HG03095 (cell line): ENCODE measurements around the gene RSBN1.

Source experiments
- ATAC-seq: cut with Tn5 transposase; IDR thresholded peaks from one replicate; pipeline ENCODE4 v1.9.1; 2021; ENCODE audit warnings: moderate library complexity; ENCODE audit not compliant: unreplicated experiment

The RSBN1 gene

DNA sequence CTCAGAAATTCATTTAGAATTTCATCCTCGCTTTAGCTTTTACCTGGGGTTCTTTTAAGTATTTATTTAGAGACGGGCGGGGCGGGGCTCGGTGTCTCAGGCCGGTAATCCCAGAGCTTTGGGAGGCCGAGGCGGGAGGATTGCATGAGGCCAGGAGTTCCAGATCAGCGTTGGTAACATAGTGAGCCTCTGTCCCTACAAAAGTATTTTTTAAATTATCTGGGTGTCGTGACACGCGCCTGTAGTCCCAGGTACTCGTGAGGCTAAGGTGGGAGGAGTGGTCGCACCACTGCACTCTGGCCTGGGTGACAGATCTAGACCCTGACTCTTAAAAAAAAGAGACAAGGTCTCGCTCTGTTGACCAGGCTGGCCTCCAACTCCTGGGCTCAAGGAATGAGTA is 942 bp upstream of the RSBN1 start:
- no peak for ATAC-seq

DNA sequence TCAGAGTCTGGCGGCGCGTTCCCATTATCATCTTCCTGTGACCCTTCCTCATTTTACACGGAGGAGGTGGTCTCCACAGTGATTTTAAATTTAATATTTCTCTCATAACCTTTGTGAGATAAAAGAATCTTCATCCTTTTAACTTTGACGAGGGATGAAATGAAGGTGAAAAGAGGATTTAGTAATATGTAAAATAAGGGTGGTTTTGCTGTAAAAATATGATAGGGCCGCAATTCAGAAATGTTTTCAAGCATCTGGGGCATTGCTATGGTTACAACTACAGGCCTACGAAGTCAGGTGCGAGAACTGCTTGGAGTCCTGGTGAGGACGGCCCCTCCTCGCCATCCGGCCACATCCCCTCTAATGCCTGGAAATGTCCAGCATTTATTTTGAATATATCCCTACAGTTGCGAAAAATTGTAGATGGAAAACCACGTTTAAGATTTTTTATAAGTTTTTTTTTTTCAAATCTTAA is 422 bp upstream of the RSBN1 start:
- no peak for ATAC-seq

DNA sequence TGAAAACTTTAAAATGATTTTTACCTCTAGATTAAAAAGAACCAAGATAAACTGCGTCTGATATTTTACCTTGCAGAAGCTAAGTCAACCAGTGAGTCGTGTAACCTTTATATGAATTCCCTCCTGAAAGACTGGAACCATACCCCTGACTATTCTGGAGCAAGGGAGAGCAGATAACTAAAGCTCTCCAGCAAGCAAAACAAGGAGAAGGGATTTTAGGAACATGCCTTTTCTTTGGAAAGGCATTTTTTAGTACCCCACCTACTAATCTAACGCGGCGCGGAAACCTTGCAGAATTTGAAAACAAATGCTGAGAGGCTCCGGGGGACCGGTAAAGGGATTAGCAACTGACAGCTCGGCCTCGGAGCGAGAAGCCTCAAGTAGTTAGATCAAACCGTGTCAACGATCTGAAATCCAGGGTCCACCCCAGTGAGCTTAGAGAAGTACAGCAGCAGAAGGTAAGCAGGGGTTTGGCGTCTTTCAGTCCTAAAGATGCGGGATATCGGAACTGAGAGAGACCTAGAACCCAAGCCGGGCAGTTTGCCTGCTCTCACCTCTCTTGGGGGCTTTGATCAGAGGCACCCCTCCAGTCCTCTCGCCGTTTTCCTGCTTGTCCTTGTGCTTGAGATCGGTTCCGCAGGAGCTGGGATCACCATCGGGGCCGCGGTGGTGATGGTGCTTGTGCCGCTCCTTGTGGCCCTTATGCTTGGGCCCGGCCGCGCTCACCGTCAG is 954 bp downstream of the RSBN1 start:
- peak; percentile 2 for ATAC-seq

DNA sequence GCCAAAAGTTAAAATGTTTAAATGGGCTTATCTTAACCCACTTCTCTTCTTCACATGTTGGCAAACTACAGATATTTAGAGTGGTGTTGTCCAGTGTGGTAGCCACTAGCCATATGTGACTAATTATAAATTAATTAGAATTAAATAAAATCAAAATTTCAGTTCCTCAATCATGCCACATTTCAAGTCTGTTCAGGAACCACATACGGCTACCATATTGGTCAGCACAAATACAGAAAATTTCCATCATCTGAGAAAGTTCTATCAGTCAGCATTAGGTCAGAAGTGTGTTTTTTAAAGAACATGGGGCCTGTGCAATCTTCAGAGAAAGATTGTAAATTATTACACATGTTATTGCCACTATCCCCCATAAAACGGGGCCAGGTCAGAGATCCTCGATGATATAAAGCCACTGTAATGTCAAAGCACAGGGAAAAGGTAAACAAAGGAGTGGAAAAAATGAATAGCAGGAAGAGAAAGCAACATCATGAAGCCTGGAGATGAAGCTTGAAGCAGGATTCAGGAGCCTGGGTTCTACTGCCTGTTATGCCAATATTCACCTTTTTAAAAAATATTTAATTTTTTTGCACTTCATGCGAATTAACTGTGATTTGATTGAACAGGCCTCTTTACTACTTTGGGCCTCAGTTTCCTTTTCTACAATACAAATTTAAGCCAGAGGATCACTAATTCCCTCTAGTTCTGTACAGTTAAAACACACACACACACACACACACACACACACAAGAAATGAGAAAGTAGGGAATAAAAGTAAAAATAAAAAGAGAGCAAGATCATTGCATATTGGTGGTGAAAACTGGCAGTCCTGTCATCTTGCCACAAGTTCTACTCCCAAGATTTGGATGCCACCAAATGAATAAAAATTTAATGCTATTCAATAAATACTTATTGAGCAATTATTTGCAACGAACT is 2.3 kb downstream of the RSBN1 start:
- ATAC-seq, result no peak

DNA sequence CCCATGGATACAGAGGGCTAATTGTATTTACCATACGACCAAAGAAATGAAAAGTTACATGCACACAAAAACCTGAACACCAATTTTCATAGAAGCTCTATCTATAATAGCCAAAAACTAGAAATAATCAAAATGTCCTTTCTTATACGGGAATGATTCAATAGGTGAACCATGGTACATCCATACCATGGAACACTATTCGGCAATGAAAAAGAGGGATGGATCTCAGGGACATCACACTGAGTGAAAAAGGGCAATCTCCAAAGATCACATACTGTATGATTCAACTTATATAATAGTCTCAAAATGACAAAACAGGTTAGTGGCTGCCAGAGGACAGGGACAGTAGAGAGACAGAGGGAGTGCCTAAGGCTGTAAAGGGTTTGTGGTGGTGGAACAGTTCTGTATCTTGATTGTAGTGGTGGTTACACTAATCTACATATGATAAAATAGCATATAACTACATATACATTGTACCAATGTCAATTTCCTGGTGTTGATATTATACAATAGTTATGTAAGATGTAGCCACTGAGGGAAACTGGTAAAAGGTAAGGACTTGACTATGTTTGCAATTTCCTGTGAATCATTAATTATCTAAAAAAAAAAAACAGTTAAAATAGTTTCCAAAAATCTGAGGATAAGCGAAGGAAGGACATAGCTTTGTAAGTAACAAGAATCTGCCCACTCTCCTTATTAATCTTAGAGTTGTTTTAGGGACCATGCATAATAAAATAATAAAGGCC is 3.7 kb downstream of the RSBN1 start:
- ATAC-seq, result no peak

DNA sequence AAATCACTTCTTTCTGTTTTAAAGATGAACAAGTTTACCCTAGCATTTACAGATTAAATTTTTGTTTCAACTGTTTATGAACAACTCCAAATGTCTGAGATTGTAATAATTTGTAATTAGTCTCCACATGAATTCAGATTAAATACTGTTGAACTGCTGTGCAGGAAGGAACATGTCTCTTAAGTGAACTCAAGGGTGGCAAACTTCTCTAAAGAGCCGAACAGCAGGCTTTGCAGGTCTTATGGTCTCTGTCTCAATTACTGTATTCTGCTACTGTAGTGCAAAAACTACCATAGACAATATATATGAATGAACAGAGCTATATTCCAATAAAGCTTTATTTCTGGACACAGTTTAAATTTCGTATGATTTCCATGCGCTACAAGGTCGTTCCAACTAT is 6.6 kb downstream of the RSBN1 start:
- ATAC-seq, result no peak

DNA sequence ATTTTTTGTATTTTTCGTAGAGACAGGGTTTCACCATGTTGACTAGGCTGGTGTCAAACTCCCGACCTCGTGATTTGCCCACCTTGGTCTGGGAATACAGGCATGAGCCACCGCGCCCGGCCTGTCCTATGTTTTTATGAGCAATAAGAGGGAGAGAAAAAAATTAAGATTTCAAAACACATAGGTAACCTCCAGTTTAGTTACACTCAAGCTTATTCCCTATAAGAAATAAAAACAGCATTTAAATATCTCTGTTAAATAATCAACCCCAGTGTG is 7.1 kb downstream of the RSBN1 start:
- no peak for ATAC-seq

DNA sequence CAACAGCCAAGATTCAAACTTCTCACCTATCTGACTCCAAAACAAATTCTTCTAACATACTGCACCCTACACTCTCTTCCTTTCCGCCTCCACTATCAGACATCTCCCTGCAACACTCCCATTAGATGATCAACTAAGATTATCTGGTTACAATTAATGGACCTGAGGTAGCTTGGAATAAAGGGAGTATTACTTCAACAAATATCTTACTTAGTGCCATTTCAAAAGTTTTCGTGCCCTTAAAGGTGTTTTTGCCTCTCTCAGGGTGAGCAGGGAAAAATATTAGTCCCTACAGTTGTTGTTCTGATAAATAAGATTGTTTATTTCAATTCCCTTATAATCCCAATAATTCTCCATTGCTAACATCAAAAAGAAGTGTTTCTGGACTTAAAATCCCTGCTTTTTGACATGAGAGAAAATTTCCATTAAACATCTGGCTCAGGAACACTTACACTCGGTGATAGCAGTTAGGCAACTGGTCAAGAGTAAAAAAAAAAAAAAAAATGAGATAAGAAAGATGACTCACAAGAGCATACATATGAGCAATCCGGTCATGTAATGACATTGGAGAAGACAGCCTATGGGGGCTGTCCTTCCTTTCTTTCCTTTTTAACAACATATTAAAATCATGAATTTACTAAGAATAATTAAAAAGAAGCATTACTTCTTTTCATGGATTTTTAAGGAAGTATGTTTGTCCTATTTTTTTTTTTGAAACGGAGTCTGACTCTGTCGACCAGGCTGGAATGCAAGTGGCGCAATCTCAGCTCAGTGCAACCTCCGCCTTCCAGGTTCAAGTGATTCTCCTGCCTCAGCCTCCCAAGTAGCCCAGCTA is 7.6 kb downstream of the RSBN1 start:
- ATAC-seq, result no peak

DNA sequence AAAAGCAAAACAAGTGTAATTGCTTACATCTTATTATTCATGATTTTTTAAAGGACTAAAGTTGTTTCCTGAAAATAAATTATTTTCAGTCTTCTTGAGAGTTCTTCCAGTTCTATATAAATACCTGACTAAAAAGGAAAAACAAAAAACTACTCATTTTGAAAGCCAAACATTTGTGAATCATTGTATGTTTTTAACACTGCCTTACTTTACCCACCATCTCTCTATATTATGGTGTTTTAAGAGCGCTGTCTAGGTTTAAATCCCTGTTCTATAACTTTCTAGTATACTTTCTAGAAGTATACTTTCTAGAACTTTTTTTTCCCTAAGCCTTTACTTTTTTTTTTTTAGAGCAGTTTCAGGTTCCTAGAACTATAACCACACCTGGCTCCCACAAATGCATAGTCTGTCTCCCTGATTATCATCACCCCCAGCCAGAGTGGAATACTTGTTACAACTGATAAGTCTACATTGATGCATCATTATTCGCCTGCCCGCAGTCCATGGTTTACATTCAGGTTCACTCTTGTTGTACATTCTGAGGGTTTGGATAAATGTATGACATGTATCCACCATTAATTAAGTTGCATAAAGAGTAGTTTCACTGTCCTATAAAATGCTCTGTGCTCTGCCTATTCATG is 9.8 kb downstream of the RSBN1 start:
- ATAC-seq, result no peak

DNA sequence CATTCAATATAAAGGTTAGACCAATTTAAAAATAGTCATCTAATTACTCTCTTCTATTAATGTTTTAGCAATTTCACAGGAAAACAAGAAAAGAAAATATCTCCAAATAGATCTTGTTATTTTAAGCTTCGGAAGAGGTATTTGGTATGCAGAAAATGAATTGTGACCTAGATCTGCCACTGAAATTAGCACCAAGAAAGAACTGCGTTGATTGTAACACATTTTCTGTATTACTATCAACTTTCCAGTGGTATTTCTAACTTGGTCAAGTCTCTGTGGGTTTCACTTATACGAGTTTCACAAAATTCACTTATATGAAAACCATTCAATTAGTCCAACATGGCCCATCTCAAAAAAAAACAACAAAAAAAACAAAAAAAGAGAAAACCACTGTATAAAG is 11.8 kb downstream of the RSBN1 start:
- ATAC-seq, result no peak

DNA sequence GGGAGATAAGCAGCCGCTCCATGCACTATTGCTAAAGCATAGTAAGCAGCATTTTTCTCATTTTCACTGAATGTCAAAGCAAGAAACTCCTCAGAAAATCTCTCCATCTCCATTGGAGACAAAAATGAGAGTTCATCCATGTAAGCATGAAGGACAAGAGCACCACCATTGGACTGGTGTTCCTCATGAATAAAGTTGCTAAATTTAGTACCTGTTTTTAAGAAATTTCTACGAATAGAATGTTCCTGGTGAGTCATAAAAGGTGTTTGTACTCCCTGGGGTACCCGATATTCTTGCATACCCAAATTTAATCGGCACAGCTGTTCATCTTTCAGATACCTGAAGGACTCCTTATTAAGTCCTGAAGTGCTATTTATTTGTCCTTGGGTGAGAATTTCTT is 14.8 kb downstream of the RSBN1 start:
- no peak for ATAC-seq

DNA sequence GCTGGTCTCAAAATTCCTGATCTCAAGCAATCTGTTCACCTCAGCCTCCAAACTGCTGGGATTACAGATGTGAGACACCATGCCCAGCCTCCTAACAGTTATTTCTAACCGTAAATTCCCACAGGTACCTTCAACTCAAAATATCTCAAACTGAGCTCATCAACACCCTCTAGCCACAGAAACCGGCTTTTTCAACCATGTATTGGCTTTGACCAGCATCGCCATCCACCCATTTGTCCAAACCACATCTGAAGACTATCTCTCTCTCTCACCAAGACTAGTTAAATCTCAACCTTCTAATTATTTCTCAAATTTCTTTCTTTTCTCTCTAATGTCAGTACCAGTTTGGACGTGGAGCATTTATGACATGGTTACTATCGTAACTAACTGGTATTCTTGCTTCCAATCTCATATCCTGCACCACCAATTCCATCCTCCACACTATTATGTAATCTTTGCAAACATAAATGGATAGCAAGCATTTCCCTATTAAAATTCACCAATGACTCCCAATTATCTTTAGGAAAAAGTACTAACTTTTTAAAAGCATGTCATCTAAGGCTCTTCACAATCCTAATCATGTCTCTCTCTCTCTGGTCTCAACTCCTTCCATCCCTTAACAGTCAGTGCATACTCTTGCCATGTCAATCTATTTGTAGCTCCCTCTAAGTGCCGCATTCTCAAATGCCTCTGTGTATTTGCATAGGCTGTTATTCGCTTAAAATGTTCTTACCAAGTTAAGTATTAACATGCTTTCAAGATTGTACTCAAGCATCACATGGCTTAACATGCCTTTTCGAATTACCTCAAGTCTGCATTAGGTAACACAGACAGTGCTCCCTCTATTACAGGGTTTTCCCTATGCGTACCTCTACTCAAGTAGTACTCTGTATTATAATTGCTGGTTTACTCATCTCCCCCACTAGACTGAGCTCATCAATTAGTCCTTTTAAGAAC is 18.1 kb downstream of the RSBN1 start:
- ATAC-seq, result peak; percentile 69

DNA sequence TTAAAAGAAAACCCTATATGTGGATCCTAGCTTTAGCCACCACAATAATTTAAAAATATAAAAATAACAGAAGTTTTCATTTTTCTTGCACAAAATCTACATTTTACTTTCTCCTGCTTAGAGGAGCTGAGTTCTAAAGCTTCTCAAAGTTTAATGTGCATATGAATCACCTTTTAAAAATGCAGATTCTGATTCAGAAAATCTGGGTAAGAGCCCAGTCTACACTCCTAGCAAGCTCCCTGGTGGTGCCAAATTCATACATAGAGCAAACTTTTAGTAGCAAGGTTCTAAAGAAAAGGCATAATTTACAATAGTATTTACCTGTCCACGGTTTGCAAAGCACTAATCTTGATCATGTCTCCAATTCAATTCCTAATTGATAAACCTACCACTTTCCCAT is 19.3 kb downstream of the RSBN1 start:
- no peak for ATAC-seq

DNA sequence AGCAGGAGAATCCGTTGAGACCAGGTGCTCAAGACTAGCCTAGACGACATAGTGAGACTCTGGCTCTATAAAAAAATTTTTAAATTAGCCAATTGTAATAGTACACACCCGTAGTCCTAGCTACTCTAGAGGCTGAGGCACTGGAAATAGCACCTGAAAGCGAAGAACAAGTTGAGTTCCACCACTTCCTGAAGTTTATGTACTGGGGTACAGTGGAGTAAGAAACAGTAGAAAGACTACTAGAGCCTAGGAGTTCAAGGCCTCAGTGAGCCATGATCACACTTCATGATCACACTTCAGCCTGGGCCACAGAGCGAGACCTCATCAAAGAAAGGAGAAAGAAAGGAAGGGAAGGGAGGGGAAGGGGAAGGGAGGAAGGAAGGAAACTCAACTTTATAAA is 19.8 kb downstream of the RSBN1 start:
- ATAC-seq, result peak; percentile 43

DNA sequence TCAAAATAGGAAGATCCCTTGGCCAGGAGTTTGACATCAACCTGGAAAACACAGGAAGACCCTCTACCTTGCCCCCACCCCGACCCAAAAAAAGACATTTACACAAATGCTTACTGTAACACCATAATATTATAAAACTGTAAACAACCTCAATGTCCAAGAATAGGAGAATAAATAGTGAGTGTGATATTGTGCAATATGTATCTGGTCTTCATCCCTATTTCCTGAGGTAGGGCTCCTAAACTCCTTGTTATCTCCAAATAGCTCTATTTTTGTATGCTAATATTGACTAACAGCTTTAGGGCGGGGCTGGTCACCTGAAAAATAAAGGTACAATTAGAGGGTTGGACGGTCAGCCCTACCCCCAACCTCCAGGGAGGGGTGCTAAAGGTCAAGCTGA is 23.5 kb downstream of the RSBN1 start:
- ATAC-seq, result no peak

DNA sequence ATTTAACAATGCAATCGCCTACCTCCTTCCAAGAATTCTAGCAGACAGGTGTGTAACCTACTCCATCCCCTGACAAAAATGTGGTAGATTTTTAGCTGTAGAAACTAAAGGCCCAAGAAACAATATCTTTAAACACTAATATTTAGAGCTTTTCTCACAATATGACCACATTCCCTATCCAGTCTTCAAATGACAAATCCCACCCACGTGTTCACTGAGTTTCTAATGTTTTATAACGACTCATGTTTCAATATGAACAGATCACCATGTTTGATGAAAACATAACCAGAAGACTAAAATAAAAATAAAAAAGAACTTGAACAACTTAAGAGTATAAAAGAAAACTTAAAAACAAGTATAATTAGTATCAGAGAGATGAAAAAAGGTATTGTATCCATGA is 24.6 kb downstream of the RSBN1 start:
- ATAC-seq, result no peak

DNA sequence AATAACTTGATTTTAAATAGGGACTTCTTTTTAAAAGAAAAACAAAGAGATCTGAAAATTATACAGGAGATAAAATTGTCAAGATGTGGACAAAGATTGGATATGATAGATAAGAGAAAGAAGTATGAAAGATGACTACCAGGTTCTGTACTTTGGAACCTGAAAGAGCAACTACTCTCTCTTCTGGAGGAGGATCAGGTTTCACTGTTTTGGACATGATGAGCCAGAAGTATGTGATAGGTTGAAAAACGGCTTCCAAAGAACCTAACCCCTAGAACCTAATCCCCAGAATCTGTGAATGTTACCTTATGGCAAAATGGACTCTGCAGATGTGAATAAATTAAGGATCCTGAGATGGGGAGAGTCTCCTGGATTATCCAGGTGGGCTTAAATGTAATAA is 26.2 kb downstream of the RSBN1 start:
- ATAC-seq, result no peak

DNA sequence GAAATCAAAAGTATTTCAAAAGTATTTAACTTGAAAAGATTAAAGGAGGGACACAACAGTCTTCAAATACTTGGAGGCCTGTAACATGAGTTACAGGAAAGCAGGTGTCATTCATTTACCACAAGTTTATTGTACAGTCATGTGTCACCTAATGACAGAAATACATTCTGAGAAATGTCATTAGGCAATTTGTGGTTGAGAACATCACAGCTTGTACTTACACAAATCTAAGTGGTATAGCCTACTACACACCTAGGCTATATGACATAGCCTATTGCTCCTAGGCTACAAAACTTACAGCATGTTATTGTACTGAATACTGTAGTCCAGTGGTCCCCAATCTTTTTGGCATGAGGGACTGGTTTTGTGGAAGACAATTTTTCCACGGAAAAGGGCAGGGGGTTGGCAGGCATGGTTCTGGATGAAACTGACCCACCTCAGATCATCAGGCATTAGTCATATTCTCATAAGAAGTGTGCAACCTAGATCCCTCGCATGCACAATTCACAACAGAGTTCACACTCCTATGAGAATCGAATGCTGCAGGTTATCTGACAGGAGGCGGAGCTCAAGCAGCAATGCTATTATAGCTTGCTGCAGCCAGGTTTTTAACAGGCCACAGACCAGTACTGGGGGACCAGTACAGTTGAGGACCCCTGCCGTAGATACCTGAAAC is 28.0 kb downstream of the RSBN1 start:
- ATAC-seq, result peak; percentile 74
